Measurements from ENCODE around the gene STEAP2. TPM values are rescaled to one million over a fixed set of nuclear protein-coding genes. Genes with fewer than 3 reads are reported as not detected.

The STEAP2 gene
- total RNA-seq, 1 experiment from 2014 or later, result 10.1 TPM

DNA sequence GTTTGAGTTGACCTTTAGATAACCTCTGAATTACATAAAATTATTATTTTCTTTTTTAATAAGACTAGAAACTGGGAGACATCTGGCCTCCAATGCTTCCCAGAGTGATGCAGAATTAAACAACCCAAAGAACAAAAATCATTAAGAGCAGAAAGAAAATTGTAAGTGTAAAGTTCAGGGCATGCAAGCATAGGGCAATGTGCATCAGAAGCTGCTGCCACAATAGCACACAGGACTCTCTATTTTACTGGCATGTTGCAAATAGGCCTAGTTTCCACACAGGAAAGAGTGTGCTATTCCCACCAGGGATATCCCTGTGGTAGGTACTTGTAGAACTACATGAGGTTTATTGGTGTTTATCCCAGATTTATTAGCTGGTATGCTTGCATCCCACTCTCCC, 20.5 kb upstream of the STEAP2 start:
- Histone ChIP-seq H3F3A (ENCODE audit: insufficient read depth, low read depth) (no peaks in the 10 kb centered on the region), H3K4me1 (replicated peaks; ENCODE audit: insufficient read depth) (no peaks in the 10 kb centered on the region), H3K9me2 (ENCODE audit: insufficient read depth) (no peaks in the 10 kb centered on the region), H3K9me3 (ENCODE audit: insufficient read depth, low read depth) (peaks cover 5% of the 10 kb centered on the region; the same call in 1 of the 2 replicates), H2AFZ (no peak overlapping the region), H3K79me2 (ENCODE audit: low read depth) (no peaks in the 10 kb centered on the region), H4K20me1 (ENCODE audit: insufficient read depth) (no peaks in the 10 kb centered on the region), H3K36me3 (ENCODE audit: low read depth) (no peaks in the 10 kb centered on the region), H3K27me3 (ENCODE audit: insufficient read depth, low read depth) (no peaks in the 10 kb centered on the region), H3K4me2 (no peak overlapping the region), H3K4me3 (no peak overlapping the region), H3K27ac (no peak overlapping the region)
- CTCF ChIA-PET, result no interaction called here
- intact Hi-C loops (cut with micrococcal nuclease; ENCODE audit: unreplicated experiment), result no loop called here
- BruUV-seq (replicated peaks), result no TSS peak
- no peak for TF ChIP-seq EZH2 (IDR thresholded peaks at IDR 0.05; ENCODE audit: low read depth)
- TF ChIP-seq, protein P1, sequence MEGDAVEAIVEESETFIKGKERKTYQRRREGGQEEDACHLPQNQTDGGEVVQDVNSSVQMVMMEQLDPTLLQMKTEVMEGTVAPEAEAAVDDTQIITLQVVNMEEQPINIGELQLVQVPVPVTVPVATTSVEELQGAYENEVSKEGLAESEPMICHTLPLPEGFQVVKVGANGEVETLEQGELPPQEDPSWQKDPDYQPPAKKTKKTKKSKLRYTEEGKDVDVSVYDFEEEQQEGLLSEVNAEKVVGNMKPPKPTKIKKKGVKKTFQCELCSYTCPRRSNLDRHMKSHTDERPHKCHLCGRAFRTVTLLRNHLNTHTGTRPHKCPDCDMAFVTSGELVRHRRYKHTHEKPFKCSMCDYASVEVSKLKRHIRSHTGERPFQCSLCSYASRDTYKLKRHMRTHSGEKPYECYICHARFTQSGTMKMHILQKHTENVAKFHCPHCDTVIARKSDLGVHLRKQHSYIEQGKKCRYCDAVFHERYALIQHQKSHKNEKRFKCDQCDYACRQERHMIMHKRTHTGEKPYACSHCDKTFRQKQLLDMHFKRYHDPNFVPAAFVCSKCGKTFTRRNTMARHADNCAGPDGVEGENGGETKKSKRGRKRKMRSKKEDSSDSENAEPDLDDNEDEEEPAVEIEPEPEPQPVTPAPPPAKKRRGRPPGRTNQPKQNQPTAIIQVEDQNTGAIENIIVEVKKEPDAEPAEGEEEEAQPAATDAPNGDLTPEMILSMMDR (conservative IDR thresholded peaks at IDR 0.05), result no peak
- DNase-seq, result no peak
- POLR2A ChIA-PET (ENCODE audit: unreplicated experiment), result no interaction called here

DNA sequence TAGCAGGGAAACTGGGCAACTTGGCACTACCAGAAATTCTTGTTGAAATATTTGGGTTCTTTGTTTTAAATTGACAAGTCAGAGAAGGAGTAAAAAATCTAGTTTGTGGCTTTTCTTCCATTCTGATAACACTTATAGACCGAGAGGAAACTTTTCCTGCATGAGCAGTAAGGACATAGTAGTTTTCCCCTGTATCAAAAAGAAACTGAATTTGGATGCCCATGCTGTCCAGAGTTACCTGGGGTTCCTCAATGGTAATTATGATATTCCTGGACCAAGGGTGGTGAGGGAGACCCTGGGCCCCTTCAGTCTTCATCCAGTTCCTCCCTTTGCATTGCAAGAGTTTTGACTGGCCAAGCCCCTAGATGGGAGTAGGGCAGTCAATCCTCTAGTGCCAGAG, 19.9 kb upstream of the STEAP2 start:
- peaks cover 5% of the 10 kb centered on the region; the same call in 1 of the 2 replicates for H3K9me3 ChIP-seq (ENCODE audit: insufficient read depth, low read depth)
- no peak overlapping the region for H3K4me2 ChIP-seq
- intact Hi-C loops (cut with micrococcal nuclease; ENCODE audit: unreplicated experiment), result no loop called here
- H3K27ac ChIP-seq, result no peak overlapping the region
- no peak overlapping the region for H3K4me3 ChIP-seq
- H3K79me2 ChIP-seq (ENCODE audit: low read depth), result no peaks in the 10 kb centered on the region
- H4K20me1 ChIP-seq (ENCODE audit: insufficient read depth), result no peaks in the 10 kb centered on the region
- no peaks in the 10 kb centered on the region for H3K27me3 ChIP-seq (ENCODE audit: insufficient read depth, low read depth)
- TF ChIP-seq EZH2 (IDR thresholded peaks at IDR 0.05; ENCODE audit: low read depth), result no peak
- TF ChIP-seq, protein P1 (conservative IDR thresholded peaks at IDR 0.05), result no peak
- no TSS peak for BruUV-seq (replicated peaks)
- H3K4me1 ChIP-seq (replicated peaks; ENCODE audit: insufficient read depth), result no peaks in the 10 kb centered on the region
- no peaks in the 10 kb centered on the region for H3K9me2 ChIP-seq (ENCODE audit: insufficient read depth)
- no peak overlapping the region for H2AFZ ChIP-seq
- H3F3A ChIP-seq (ENCODE audit: insufficient read depth, low read depth), result no peaks in the 10 kb centered on the region
- H3K36me3 ChIP-seq (ENCODE audit: low read depth), result no peaks in the 10 kb centered on the region
- no peak for DNase-seq
- ChIA-PET POLR2A (ENCODE audit: unreplicated experiment) (no interaction called here), CTCF (no interaction called here)

DNA sequence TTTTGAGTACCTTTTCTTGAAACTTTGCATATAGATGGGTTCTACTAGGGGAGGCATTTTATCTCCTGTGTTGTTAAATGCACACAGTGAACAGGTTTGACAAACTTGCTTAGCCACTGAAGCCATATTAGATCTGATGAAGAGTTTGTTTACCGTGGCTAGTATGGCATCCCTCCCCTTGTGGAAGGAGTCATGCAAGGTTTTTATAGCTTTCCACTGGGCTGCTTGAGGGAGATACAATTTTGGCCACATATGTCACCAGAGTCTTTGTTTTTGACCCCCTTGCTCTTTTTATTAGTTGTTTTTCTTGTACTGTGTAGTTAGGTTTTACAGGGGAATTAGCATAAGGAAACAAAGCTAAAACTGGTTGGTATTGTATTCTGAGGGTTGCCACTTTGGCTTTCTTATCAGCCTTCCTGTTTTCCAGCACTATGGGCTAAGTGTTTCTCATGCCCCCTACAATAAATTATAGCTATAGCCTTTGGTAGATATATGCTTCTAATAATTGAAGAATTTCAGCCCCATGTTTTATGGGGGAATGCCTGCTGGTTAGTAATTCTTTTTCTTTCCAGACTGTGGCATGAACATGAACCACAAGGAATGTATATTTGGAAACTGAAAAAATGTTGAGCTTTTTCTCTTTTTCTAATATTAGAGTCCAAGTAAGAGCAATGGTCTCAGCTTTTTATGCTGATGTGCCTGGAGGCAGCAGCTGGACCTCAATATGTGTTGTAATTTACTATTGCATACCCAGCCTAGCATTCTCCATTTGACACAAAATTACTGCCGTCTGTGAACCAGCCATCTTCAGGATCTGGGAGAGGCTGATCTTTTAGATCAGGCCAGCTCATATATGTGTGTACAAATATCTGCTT, 18.4 kb upstream of the STEAP2 start:
- intact Hi-C loops (cut with micrococcal nuclease; ENCODE audit: unreplicated experiment), result no loop called here
- ChIA-PET CTCF (no interaction called here), POLR2A (ENCODE audit: unreplicated experiment) (no interaction called here)
- no peak overlapping the region for H3K4me3 ChIP-seq
- H3K9me3 ChIP-seq (ENCODE audit: insufficient read depth, low read depth), result peaks cover 5% of the 10 kb centered on the region; the same call in 1 of the 2 replicates
- DNase-seq, result no peak
- no peaks in the 10 kb centered on the region for H3K9me2 ChIP-seq (ENCODE audit: insufficient read depth)
- H3K36me3 ChIP-seq (ENCODE audit: low read depth), result no peaks in the 10 kb centered on the region
- no peak overlapping the region for H2AFZ ChIP-seq
- no TSS peak for BruUV-seq (replicated peaks)
- no peaks in the 10 kb centered on the region for H3K79me2 ChIP-seq (ENCODE audit: low read depth)
- no peaks in the 10 kb centered on the region for H4K20me1 ChIP-seq (ENCODE audit: insufficient read depth)
- TF ChIP-seq, protein P1 (conservative IDR thresholded peaks at IDR 0.05), result no peak
- no peak for TF ChIP-seq EZH2 (IDR thresholded peaks at IDR 0.05; ENCODE audit: low read depth)
- no peak overlapping the region for H3K4me2 ChIP-seq
- H3K27ac ChIP-seq, result no peak overlapping the region
- no peaks in the 10 kb centered on the region for H3F3A ChIP-seq (ENCODE audit: insufficient read depth, low read depth)
- no peaks in the 10 kb centered on the region for H3K4me1 ChIP-seq (replicated peaks; ENCODE audit: insufficient read depth)
- no peaks in the 10 kb centered on the region for H3K27me3 ChIP-seq (ENCODE audit: insufficient read depth, low read depth)

All from PC-9 (cell line).